Measurements from ENCODE around the gene POU2F1.

DNA sequence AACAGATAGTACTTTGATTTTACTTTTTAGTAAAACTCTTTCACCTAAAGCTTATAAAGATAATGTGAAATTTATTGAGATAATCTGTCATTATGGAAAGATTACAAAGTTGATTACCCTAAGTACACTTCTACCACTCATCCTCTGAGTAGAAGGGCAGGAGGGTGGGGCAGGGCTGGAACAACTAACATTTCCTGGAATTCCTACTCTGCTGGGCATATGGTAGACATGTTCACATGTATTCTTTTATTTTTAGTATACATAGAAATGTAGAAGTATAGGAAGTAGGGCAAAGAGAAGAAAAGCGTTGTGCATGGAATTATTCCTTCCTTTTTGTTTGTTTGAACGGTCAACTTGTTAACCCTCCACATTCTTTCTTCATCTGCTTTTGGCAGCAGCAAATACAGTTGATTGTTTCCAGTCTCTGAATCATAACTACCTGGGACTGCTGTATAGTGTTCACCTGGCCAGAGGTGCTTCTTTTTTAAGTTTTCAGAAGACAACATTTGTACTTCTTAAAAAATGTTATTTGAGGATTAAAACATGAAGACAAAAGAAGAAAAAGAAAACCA lies 85.1 kb downstream of the POU2F1 start:
- TF ChIP-seq POLR2AphosphoS5 (IDR thresholded peaks at IDR 0.05; ENCODE audit: low read depth, low read length): no peak
- TF ChIP-seq ZBTB33 (IDR thresholded peaks at IDR 0.05; ENCODE audit: extremely low read depth, insufficient replicate concordance, low read length): no peak
- no peak for TF ChIP-seq CTCF (IDR thresholded peaks at IDR 0.05 in 2 of 3, conservative IDR thresholded peaks at IDR 0.05 in 1 of 3; ENCODE audit: borderline replicate concordance in 1 of 3, insufficient read depth in 1 of 3, low read depth in 2 of 3, low read length in 2 of 3)
- TF ChIP-seq POLR2A (IDR thresholded peaks at IDR 0.05; ENCODE audit: borderline replicate concordance, extremely low read depth, insufficient read depth, insufficient read length): no peak
- TF ChIP-seq, protein P1, sequence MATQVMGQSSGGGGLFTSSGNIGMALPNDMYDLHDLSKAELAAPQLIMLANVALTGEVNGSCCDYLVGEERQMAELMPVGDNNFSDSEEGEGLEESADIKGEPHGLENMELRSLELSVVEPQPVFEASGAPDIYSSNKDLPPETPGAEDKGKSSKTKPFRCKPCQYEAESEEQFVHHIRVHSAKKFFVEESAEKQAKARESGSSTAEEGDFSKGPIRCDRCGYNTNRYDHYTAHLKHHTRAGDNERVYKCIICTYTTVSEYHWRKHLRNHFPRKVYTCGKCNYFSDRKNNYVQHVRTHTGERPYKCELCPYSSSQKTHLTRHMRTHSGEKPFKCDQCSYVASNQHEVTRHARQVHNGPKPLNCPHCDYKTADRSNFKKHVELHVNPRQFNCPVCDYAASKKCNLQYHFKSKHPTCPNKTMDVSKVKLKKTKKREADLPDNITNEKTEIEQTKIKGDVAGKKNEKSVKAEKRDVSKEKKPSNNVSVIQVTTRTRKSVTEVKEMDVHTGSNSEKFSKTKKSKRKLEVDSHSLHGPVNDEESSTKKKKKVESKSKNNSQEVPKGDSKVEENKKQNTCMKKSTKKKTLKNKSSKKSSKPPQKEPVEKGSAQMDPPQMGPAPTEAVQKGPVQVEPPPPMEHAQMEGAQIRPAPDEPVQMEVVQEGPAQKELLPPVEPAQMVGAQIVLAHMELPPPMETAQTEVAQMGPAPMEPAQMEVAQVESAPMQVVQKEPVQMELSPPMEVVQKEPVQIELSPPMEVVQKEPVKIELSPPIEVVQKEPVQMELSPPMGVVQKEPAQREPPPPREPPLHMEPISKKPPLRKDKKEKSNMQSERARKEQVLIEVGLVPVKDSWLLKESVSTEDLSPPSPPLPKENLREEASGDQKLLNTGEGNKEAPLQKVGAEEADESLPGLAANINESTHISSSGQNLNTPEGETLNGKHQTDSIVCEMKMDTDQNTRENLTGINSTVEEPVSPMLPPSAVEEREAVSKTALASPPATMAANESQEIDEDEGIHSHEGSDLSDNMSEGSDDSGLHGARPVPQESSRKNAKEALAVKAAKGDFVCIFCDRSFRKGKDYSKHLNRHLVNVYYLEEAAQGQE (IDR thresholded peaks at IDR 0.05; ENCODE audit: low read depth): no peak
- no peak for TF ChIP-seq SP1 (IDR thresholded peaks at IDR 0.05; ENCODE audit: low read depth)
- no peak for TF ChIP-seq EZH2phosphoT487 (IDR thresholded peaks at IDR 0.05; ENCODE audit: borderline replicate concordance)
- TF ChIP-seq, protein P2, sequence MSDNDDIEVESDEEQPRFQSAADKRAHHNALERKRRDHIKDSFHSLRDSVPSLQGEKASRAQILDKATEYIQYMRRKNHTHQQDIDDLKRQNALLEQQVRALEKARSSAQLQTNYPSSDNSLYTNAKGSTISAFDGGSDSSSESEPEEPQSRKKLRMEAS (IDR thresholded peaks at IDR 0.05): no peak
- TF ChIP-seq RAD21 (IDR thresholded peaks at IDR 0.05; ENCODE audit: low read depth): no peak
- TF ChIP-seq SRF (IDR thresholded peaks at IDR 0.05; ENCODE audit: low read depth): no peak
- no peak for TF ChIP-seq ATF3 (IDR thresholded peaks at IDR 0.05)
- TF ChIP-seq YY1 (IDR thresholded peaks at IDR 0.05; ENCODE audit: extremely low read depth, insufficient replicate concordance, low read depth, low read length): no peak
- TF ChIP-seq EZH2 (IDR thresholded peaks at IDR 0.05): no peak

Measured in HCT116 (cell line).